ENCODE measurements around the gene C12orf75. TPM values are rescaled to one million over a fixed set of nuclear protein-coding genes. Genes with fewer than 3 reads are reported as not detected.
A peak's percentile ranks its signal among the peaks of the same experiment; 100 is the strongest.

Gene C12orf75
- total RNA-seq, 4 donors from 2014 or later, result 16.1 to 20.1 (median 18.3) TPM

DNA sequence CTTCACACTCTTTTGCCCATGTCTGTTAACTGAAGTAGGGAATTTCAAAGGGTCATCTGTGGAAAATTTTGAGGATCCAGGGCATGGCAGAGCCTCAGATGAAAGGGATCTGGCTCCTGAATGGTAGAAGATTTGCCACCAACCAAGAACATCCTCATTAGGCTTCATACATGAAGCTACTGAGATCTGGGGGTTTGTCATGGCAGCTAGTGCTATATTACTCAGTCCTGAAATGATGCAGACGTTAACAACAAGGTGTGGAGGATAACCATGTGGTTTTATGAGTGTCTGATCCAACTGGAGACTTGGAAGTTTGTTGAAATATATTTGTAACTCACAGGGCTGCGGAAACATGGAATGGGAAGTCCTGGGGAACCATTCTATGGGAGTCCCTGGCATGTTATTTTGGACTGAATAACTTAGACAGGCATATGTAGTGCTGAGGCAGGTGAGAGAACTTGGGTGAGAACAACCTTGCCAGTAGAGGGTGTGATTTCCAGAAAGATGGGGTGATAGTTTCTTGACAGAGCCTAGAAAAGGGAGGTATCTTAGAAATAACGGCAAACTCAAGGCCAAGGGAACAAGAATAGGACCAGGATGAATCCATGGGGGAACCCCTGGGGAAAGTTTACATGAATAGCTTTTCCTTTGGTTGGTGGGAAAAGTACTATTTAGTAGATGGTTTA, 42.0 kb upstream of the C12orf75 start:
- TF ChIP-seq POLR2A (IDR thresholded peaks at IDR 0.05), result no peak
- TF ChIP-seq, protein P1, sequence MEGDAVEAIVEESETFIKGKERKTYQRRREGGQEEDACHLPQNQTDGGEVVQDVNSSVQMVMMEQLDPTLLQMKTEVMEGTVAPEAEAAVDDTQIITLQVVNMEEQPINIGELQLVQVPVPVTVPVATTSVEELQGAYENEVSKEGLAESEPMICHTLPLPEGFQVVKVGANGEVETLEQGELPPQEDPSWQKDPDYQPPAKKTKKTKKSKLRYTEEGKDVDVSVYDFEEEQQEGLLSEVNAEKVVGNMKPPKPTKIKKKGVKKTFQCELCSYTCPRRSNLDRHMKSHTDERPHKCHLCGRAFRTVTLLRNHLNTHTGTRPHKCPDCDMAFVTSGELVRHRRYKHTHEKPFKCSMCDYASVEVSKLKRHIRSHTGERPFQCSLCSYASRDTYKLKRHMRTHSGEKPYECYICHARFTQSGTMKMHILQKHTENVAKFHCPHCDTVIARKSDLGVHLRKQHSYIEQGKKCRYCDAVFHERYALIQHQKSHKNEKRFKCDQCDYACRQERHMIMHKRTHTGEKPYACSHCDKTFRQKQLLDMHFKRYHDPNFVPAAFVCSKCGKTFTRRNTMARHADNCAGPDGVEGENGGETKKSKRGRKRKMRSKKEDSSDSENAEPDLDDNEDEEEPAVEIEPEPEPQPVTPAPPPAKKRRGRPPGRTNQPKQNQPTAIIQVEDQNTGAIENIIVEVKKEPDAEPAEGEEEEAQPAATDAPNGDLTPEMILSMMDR (IDR thresholded peaks at IDR 0.05), result peak in 3 of 6 experiments; percentile 19 to 36 (median 20)
- Histone ChIP-seq H3K4me3 (no peak overlapping the region), H3K36me3 (no peaks in the 10 kb centered on the region), H3K9me3 (no peaks in the 10 kb centered on the region), H3K27ac (no peak overlapping the region), H3K27me3 (no peaks in the 10 kb centered on the region), H3K4me1 (no peaks in the 10 kb centered on the region)
- DNase-seq, result no peak

DNA sequence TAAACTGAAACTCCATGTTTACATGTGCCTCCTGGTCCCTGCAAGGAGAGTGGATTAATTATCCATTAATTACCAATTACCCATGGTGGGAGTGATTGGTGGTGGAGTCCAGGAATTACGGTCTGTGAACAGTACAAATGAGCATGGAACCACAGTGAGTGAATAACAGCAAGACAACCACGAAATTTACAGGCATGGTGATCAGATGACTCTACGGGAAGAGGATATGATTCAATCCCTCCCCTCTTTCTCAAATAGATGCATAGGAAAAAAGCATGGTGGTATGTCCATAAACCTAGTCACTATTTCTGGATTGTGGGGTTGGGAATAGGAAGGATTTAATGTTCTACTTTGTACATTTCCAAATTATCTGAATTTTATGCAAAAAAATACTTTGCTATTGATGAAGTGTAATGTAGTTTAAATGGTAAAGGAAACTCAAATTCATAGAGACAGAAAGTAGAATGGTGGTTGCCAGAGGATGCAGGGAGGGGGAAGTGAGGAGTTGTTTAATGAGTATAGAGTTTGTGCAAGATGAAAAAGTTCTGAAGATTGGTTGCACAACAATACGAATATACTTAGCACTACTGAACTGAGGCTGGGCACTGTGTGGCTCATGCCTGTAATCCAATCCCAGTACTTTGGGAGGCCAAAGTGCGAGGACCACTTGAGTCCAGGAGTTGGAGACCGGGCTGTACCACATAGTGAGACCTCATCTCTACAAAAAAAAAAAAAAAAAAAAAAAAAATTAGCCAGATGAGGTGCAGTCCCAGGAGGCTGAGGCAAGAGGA, 41.2 kb upstream of the C12orf75 start:
- H3K4me3 ChIP-seq, result no peak overlapping the region
- no peak for DNase-seq
- TF ChIP-seq, protein P1 (IDR thresholded peaks at IDR 0.05), result no peak
- TF ChIP-seq POLR2A (IDR thresholded peaks at IDR 0.05), result no peak
- no peak overlapping the region for H3K27ac ChIP-seq
- H3K27me3 ChIP-seq, result no peaks in the 10 kb centered on the region
- H3K9me3 ChIP-seq, result no peaks in the 10 kb centered on the region
- H3K36me3 ChIP-seq, result no peaks in the 10 kb centered on the region
- no peaks in the 10 kb centered on the region for H3K4me1 ChIP-seq

- no peak overlapping the region for H3K27ac ChIP-seq
- no peaks in the 10 kb centered on the region for H3K27me3 ChIP-seq
- no peak overlapping the region for H3K4me3 ChIP-seq
- no peaks in the 10 kb centered on the region for H3K4me1 ChIP-seq
- no peaks in the 10 kb centered on the region for H3K9me3 ChIP-seq
- no peaks in the 10 kb centered on the region for H3K36me3 ChIP-seq
- DNase-seq, result no peak
- TF ChIP-seq POLR2A (IDR thresholded peaks at IDR 0.05), result no peak
- TF ChIP-seq, protein P1 (IDR thresholded peaks at IDR 0.05), result no peak
Observed at GRCh38 chr12:105291531-105291930, 39.0 kb upstream of the C12orf75 start.

DNA sequence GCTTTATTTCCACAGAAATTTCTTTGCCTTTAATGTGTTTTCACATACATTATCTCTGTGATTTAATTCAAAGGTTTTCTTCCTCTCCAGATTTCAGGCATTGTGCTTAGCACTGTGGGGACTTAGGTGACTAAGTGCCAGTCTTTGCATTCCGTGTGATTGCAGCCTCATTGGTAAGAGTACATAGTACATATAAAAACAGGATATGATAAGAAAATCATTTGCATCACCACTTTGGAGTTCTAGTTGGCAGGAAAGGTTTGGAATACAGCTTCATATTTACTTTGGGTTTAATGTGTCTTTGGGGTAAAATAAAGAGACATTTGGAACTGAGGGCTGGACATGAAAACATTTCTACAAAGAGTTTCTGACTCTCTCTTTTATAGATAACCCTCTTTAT, 37.8 kb upstream of the C12orf75 start:
- Histone ChIP-seq H3K27me3 (no peaks in the 10 kb centered on the region), H3K4me1 (no peaks in the 10 kb centered on the region), H3K9me3 (no peaks in the 10 kb centered on the region), H3K27ac (no peak overlapping the region), H3K4me3 (no peak overlapping the region), H3K36me3 (no peaks in the 10 kb centered on the region)
- TF ChIP-seq, protein P1 (IDR thresholded peaks at IDR 0.05), result no peak
- no peak for TF ChIP-seq POLR2A (IDR thresholded peaks at IDR 0.05)
- no peak for DNase-seq

DNA sequence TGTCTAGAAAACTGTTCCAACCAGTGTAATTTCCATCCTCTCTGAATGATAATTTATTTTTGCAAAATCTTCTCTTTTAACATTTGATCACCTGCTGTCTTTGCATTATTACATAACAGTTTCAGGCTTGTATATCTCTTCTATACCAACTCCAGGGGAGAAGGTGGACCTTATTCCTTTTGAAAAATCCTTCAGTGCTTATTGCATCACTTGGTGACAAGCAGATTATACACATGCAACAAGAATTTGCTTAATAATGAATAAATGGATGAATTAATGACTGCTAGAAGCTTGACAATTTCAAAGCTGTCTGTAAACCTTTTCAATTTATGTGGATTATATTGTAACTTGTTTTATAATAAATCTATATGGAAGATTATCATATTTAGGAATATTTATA, 37.3 kb upstream of the C12orf75 start:
- H3K4me1 ChIP-seq, result no peaks in the 10 kb centered on the region
- DNase-seq, result no peak
- no peaks in the 10 kb centered on the region for H3K36me3 ChIP-seq
- no peak for TF ChIP-seq POLR2A (IDR thresholded peaks at IDR 0.05)
- TF ChIP-seq, protein P1 (IDR thresholded peaks at IDR 0.05), result no peak
- no peaks in the 10 kb centered on the region for H3K9me3 ChIP-seq
- H3K4me3 ChIP-seq, result no peak overlapping the region
- no peak overlapping the region for H3K27ac ChIP-seq
- no peaks in the 10 kb centered on the region for H3K27me3 ChIP-seq

All from Peyer's patch (tissue), 4 donors.